ENCODE results near the gene C19orf81. TPM values are rescaled to one million over a fixed set of nuclear protein-coding genes. Genes with fewer than 3 reads are reported as not detected.

The C19orf81 gene
- polyA plus RNA-seq, 1 donor = 0.46 TPM

DNA sequence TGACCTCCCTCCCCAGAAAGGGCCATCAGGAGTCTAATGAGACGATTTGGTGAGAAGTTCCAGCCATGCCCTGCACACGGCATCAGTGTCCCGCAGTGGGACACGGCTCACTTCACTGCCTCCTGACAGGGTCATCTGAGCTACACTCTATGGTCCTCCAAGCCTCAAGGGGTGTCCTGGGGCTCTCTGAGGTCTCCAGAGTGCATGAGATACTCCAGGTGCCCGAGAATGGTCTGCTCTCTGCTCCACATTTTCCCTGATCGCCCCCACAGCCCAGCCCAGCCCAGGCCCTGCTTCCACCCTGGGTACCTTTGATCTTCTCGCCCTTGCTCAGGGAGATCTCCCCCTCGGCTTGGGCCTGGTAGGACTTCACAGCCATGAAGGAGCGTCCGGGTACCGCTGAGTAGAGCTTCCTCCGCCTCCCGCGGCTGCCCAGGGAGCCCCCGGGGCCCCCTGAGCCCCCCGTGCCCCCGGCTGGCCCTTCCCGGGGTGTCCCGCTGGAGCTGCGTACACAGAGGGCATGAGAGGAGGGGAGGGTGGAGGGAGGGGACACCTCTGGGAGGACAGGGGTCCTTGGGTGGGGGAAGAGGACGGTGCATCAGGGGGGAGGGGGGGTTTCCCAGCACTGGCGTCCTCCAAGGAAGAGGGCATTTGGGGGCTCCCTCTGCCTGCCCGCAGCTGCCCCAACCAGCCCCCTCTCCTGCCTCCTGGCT lies 53.1 kb downstream of the C19orf81 start:
- Histone ChIP-seq H3K27me3 (ENCODE audit: control insufficient read depth, insufficient read depth, low read length) (peaks cover 28% of the 10 kb centered on the region), H3K27ac (ENCODE audit: low read length) (no peak overlapping the region), H3K9me3 (ENCODE audit: control insufficient read depth, low read depth, low read length) (no peaks in the 10 kb centered on the region), H3K4me1 (ENCODE audit: control insufficient read depth, insufficient read depth, low read length) (no peaks in the 10 kb centered on the region), H3K4me3 (ENCODE audit: low read length) (no peak overlapping the region), H3K36me3 (ENCODE audit: control insufficient read depth, insufficient read depth, low read length) (no peaks in the 10 kb centered on the region)
- no peak for DNase-seq
- no CpG with 5 or more reads among the region's 23 CpGs for WGBS (ENCODE audit: insufficient coverage, low lambda C conversion rate)

DNA sequence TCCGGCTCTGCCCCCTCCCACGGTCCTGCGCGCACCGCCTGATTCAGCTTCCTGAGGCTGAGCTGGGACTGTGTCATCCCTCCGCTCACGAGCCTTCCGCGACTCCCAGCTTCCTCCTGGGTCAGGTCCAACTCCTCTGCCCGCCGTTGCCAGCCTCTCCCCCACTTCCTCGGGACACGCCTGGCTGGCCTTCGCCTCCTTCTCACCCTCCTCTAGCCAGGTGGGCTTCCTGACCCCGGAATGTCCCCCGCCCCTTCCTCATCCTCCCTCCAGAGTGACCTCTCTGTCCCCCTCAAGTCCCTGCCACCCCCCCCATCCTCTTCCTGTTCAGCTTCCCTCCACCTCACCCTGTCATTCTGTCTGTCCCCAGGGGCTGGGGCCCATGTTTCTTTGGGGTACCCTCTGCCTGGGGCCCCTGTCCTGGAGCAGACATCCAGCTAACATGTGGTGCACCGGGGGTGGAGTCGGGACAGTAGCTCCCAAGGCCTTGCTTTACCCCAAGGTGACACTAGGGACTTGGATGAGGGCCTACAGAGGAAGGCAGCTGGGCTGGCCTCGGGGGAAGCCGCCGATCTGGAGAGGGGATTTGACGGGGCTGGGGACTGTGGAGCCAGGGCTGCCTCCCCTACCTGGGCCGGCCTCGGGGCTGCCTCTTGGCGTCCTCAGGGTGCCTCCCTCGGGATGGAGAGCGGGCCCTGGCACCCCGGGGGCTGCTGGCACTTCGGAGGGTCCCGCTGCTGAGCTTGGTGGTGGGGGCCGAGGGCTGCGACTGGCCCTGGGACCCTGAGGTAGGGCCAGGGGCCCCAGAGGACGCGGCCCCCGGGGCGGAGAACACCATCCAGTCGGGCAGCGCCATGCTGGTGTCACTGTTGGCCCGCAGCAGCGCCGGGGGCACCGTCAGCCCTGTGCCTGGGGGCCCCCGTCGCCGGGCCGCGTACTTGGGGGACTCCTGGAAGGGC lies 53.9 kb downstream of the C19orf81 start:
- peaks cover 25% of the 10 kb centered on the region for H3K27me3 ChIP-seq (ENCODE audit: control insufficient read depth, insufficient read depth, low read length)
- no peaks in the 10 kb centered on the region for H3K4me1 ChIP-seq (ENCODE audit: control insufficient read depth, insufficient read depth, low read length)
- H3K36me3 ChIP-seq (ENCODE audit: control insufficient read depth, insufficient read depth, low read length) = no peaks in the 10 kb centered on the region
- H3K9me3 ChIP-seq (ENCODE audit: control insufficient read depth, low read depth, low read length) = no peaks in the 10 kb centered on the region
- WGBS (ENCODE audit: insufficient coverage, low lambda C conversion rate) = no CpG with 5 or more reads among the region's 47 CpGs
- H3K4me3 ChIP-seq (ENCODE audit: low read length) = no peak overlapping the region
- DNase-seq = no peak
- H3K27ac ChIP-seq (ENCODE audit: low read length) = no peak overlapping the region

GRCh38 chr19:50703915-50704796 lies 54.9 kb downstream of the C19orf81 start:
- H3K27ac ChIP-seq (ENCODE audit: low read length) = no peak overlapping the region
- WGBS (ENCODE audit: insufficient coverage, low lambda C conversion rate) = no CpG with 5 or more reads among the region's 22 CpGs
- H3K4me3 ChIP-seq (ENCODE audit: low read length) = no peak overlapping the region
- H3K27me3 ChIP-seq (ENCODE audit: control insufficient read depth, insufficient read depth, low read length) = peaks cover 25% of the 10 kb centered on the region
- H3K9me3 ChIP-seq (ENCODE audit: control insufficient read depth, low read depth, low read length) = no peaks in the 10 kb centered on the region
- H3K4me1 ChIP-seq (ENCODE audit: control insufficient read depth, insufficient read depth, low read length) = no peaks in the 10 kb centered on the region
- DNase-seq = no peak
- no peaks in the 10 kb centered on the region for H3K36me3 ChIP-seq (ENCODE audit: control insufficient read depth, insufficient read depth, low read length)

DNA sequence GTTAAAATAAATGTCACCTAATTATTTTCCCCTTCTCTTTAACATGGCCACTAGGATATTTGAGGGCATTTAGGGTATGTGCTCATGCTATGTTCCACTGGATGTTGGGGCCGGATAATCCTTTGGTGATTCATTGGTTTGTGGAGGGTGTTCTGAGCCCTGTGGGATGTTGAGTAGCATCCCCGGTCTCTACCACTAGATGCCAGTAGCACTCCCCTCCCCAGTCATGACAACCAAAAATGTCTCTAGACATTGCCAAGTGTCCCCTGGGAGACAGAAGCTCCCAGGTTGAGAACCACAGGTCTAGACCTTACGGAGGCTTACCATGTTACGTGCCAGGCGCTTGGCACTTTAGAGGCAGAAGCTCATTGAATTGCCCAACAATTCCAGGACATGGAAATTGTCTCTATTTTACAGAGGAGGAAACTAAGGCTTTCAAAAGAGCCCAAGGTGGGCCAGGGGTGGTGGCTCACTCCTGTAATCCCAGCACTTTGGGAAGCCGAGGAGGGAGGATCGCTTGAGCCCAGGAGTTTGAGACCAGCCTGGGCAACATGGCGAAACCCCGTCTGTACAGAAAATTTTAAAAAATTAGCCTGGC lies 56.3 kb downstream of the C19orf81 start:
- no CpG with 5 or more reads among the region's 9 CpGs for WGBS (ENCODE audit: insufficient coverage, low lambda C conversion rate)
- Histone ChIP-seq H3K4me1 (ENCODE audit: control insufficient read depth, insufficient read depth, low read length) (no peaks in the 10 kb centered on the region), H3K9me3 (ENCODE audit: control insufficient read depth, low read depth, low read length) (no peaks in the 10 kb centered on the region), H3K4me3 (ENCODE audit: low read length) (no peak overlapping the region), H3K27ac (ENCODE audit: low read length) (no peak overlapping the region), H3K27me3 (ENCODE audit: control insufficient read depth, insufficient read depth, low read length) (peaks cover 25% of the 10 kb centered on the region), H3K36me3 (ENCODE audit: control insufficient read depth, insufficient read depth, low read length) (no peaks in the 10 kb centered on the region)
- DNase-seq = no peak

- DNase-seq = no peak
- H3K27me3 ChIP-seq (ENCODE audit: control insufficient read depth, insufficient read depth, low read length) = peaks cover 25% of the 10 kb centered on the region
- no CpG with 5 or more reads among the region's 5 CpGs for WGBS (ENCODE audit: insufficient coverage, low lambda C conversion rate)
These were observed 57.1 kb downstream of the C19orf81 start for GRCh38 chr19:50706387-50706786.

DNA sequence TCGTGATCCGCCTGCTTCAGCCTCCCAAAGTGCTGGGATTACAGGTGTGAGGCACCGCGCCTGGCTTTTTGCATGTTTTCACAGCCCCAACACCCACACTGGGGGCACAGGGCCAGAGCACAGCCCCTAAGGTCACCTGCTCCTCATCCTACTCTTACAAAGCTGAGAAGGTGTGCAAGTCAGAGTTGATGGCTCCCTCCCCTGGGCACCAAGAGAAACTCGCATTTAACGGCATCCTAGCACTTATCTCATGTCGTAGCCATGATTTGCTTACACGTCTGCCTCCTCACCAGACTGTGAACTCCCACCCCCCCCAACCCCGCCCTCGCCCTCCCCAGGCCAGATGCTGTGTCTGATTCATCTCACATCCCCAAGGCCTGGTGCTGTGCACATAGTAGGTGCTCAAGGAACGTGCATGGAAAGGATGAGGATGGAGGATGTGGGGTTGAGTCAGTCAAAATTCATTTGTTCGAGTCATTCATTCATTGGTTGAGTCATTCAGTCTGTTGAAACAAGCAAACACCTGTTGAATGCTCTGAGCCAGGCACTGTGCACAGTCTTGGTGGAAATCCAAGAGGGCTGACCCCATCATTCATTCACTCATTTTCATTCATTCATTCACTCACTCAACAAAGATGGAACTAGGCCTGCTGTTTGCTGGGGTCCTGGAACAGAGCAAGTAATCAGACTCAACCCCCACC lies 59.1 kb downstream of the C19orf81 start:
- no peak overlapping the region for H3K27ac ChIP-seq (ENCODE audit: low read length)

More at GRCh38 chr19:50706387-50706786, 57.1 kb downstream of the C19orf81 start:
- H3K27ac ChIP-seq (ENCODE audit: low read length) = no peak overlapping the region
- H3K36me3 ChIP-seq (ENCODE audit: control insufficient read depth, insufficient read depth, low read length) = no peaks in the 10 kb centered on the region
- H3K4me1 ChIP-seq (ENCODE audit: control insufficient read depth, insufficient read depth, low read length) = no peaks in the 10 kb centered on the region
- no peak overlapping the region for H3K4me3 ChIP-seq (ENCODE audit: low read length)
- H3K9me3 ChIP-seq (ENCODE audit: control insufficient read depth, low read depth, low read length) = no peaks in the 10 kb centered on the region

More for the DNA sequence above, 59.1 kb downstream of the C19orf81 start:
- Histone ChIP-seq H3K4me1 (ENCODE audit: control insufficient read depth, insufficient read depth, low read length) (no peaks in the 10 kb centered on the region), H3K9me3 (ENCODE audit: control insufficient read depth, low read depth, low read length) (no peaks in the 10 kb centered on the region), H3K27me3 (ENCODE audit: control insufficient read depth, insufficient read depth, low read length) (peaks cover 18% of the 10 kb centered on the region), H3K4me3 (ENCODE audit: low read length) (no peak overlapping the region), H3K36me3 (ENCODE audit: control insufficient read depth, insufficient read depth, low read length) (no peaks in the 10 kb centered on the region)
- DNase-seq = no peak
- WGBS (ENCODE audit: insufficient coverage, low lambda C conversion rate) = no CpG with 5 or more reads among the region's 12 CpGs

Other genes with a start within 250 kb of the C19orf81 start
- gene SPIB, start 230.5 kb upstream of the C19orf81 start, polyA plus RNA-seq = 13.5 TPM
- 0.37 TPM for gene MYBPC2, start 216.6 kb upstream of the C19orf81 start, polyA plus RNA-seq
- 142 TPM for gene EMC10, start 172.9 kb upstream of the C19orf81 start, polyA plus RNA-seq
- gene GARIN5A, start 172.6 kb upstream of the C19orf81 start, polyA plus RNA-seq = 2.7 TPM
- gene JOSD2, start 138.3 kb upstream of the C19orf81 start, polyA plus RNA-seq = 20.1 TPM
- gene ASPDH, start 135.5 kb upstream of the C19orf81 start, polyA plus RNA-seq = 4.4 TPM
- 6.9 TPM for gene LRRC4B, start 81.0 kb upstream of the C19orf81 start, polyA plus RNA-seq
- 0.93 TPM for gene SYT3, start 9.6 kb upstream of the C19orf81 start, polyA plus RNA-seq
- gene SHANK1, start 70.4 kb downstream of the C19orf81 start, polyA plus RNA-seq = 3.2 TPM
- gene CLEC11A, start 73.9 kb downstream of the C19orf81 start, polyA plus RNA-seq = 14.6 TPM
- gene GPR32, start 121.0 kb downstream of the C19orf81 start, polyA plus RNA-seq = not detected
- gene ACP4, start 141.0 kb downstream of the C19orf81 start, polyA plus RNA-seq = 0.09 TPM
- gene KLK1, start 174.3 kb downstream of the C19orf81 start, polyA plus RNA-seq = 23.1 TPM
- 0.10 TPM for gene KLK15, start 184.1 kb downstream of the C19orf81 start, polyA plus RNA-seq
- gene KLK3, start 205.5 kb downstream of the C19orf81 start, polyA plus RNA-seq = 0.90 TPM
- 0.15 TPM for gene KLK2, start 224.0 kb downstream of the C19orf81 start, polyA plus RNA-seq

All from large intestine (tissue), 3 donors.